A549 (cell line): ENCODE measurements around the gene LAMC3. TPM values are rescaled to one million over a fixed set of nuclear protein-coding genes. Genes with fewer than 3 reads are reported as not detected.

Experiments
- ATAC-seq, 2 experiments: fragments of 200-7000 bp in 1 of 2; fragments of >200 bp in 1 of 2; cut with Nextera tagmentation in 1 of 2; cut with Tn5 transposase in 1 of 2; 3 replicates each; pipeline versions ENCODE4 v1.8.0 to v1.9.1; 2018 to 2020; ENCODE audit warnings: mild to moderate bottlenecking in 1 of 2, moderate library complexity in 1 of 2
- CTCF ChIA-PET: fragments of 300-600 bp; sonication (Branson Sonifier 250); formaldehyde crosslinking; extraction: SDS; loops from one replicate; lab custom pipeline; 2021; ENCODE audit warnings: antibody characterized with exemption, inconsistent platforms; lab: Yijun Ruan, JAX
- POLR2A ChIA-PET: fragments of 350-600 bp; formaldehyde crosslinking; extraction: SDS; loops from one replicate; lab custom pipeline; 2021; ENCODE audit warnings: antibody characterized with exemption, inconsistent platforms; lab: Yijun Ruan, JAX
- DNase-seq, 2 experiments: peaks; one replicate each; pipeline versions ENCODE4 v3.0.0 to v3.0.0-alpha.2; 2011 to 2016; ENCODE audit warnings: low read depth in 1 of 2, low spot score in 1 of 2
- FAIRE-seq: peaks from 2 replicates; lab custom pipeline; 2011; peaks lifted over from hg19 to GRCh38; lab: Jason Lieb, UNC
- H3K27ac ChIP-seq, 2 experiments: fragments of >200 bp; sonication (Bioruptor Twin); formaldehyde crosslinking; 3 replicates each; pipeline ENCODE4 v1.5.1; 2016 to 2017
- H3K4me1 ChIP-seq: fragments of >200 bp; sonication (Bioruptor Twin); formaldehyde crosslinking; 3 replicates; pipeline ENCODE4 v1.6.1; 2016
- H3K4me2 ChIP-seq: fragments of >200 bp; sonication (Bioruptor Twin); formaldehyde crosslinking; 3 replicates; pipeline ENCODE4 v1.6.1; 2016
- H3K4me3 ChIP-seq: fragments of >200 bp; sonication (Bioruptor Twin); formaldehyde crosslinking; 3 replicates; pipeline ENCODE4 v1.5.1; 2016
- H3K9me3 ChIP-seq: fragments of >200 bp; sonication (Bioruptor Twin); formaldehyde crosslinking; 3 replicates; pipeline ENCODE4 v1.6.1; 2016
- BHLHE40 ChIP-seq: IDR thresholded peaks from 2 replicates; pipeline ENCODE4 v1.6.1; 2012; ENCODE audit warnings: low read depth, low read length, inconsistent platforms
- EHF ChIP-seq: fragments of 250-450 bp; sonication (Bioruptor Pico); IDR thresholded peaks from 2 replicates; pipeline ENCODE4 v1.5.0; 2020; ENCODE audit warnings: mild to moderate bottlenecking
- EHMT2 ChIP-seq: fragments of 200-600 bp; sonication (generic); IDR thresholded peaks from 2 replicates; pipeline ENCODE4 v1.6.1; 2016; ENCODE audit warnings: antibody characterized with exemption, low read depth, mild to moderate bottlenecking, moderate library complexity
- FOSB ChIP-seq: fragments of 250-450 bp; sonication (Bioruptor Pico); IDR thresholded peaks from 2 replicates; pipeline ENCODE4 v1.5.0; 2020; ENCODE audit warnings: mild to moderate bottlenecking, moderate library complexity
- HOXB13 ChIP-seq: fragments of 250-450 bp; sonication (Bioruptor Pico); IDR thresholded peaks from 2 replicates; pipeline ENCODE4 v1.5.0; 2020; ENCODE audit warnings: low read depth, mild to moderate bottlenecking, moderate library complexity
- JUN ChIP-seq, 2 experiments: fragments of >200 bp; sonication (Bioruptor Twin); formaldehyde crosslinking; IDR thresholded peaks; 2 replicates in 1 of 2; 3 replicates in 1 of 2; pipeline ENCODE4 v1.6.1; 2016 to 2017
- JUNB ChIP-seq: fragments of >200 bp; sonication (Bioruptor Twin); formaldehyde crosslinking; IDR thresholded peaks from 2 replicates; pipeline ENCODE4 v1.6.1; 2016
- KDM5A ChIP-seq: fragments of 200-600 bp; sonication (generic); IDR thresholded peaks from 2 replicates; pipeline ENCODE4 v1.6.1; 2016; ENCODE audit warnings: antibody characterized with exemption, mild to moderate bottlenecking
- MAFK ChIP-seq: fragments of 450-650 bp; IDR thresholded peaks from 2 replicates; pipeline ENCODE4 v1.6.1; 2014; ENCODE audit not compliant: partially characterized antibody
- NFE2L2 ChIP-seq: fragments of 150-350 bp; conservative IDR thresholded peaks from 2 replicates; pipeline ENCODE4 v1.6.1; 2014; ENCODE audit warnings: low read length
- POLR2A ChIP-seq: IDR thresholded peaks from 2 replicates; pipeline ENCODE4 v1.6.1; 2012; ENCODE audit warnings: mild to moderate bottlenecking, low read length
- RFX5 ChIP-seq: fragments of 450-650 bp; IDR thresholded peaks from 2 replicates; pipeline ENCODE4 v1.7.1; 2014; ENCODE audit warnings: antibody characterized with exemption, mild to moderate bottlenecking, moderate library complexity
- RNF2 ChIP-seq: fragments of 200-600 bp; sonication (generic); IDR thresholded peaks from 2 replicates; pipeline ENCODE4 v1.6.1; 2016; ENCODE audit warnings: low read depth, mild to moderate bottlenecking, antibody characterized with exemption, moderate library complexity, borderline replicate concordance
- ZNF302 ChIP-seq: fragments of 250-450 bp; sonication (Bioruptor Pico); IDR thresholded peaks from 2 replicates; pipeline ENCODE4 v1.9.0; 2021; ENCODE audit warnings: inconsistent platforms, mild to moderate bottlenecking, moderate library complexity
- WGBS: methylation state at CpG from one replicate; pipeline ENCODE4 v1.1.6; 2017; ENCODE audit errors: missing lambda C conversion rate; 5-methylcytosine and 5-hydroxymethylcytosine counted together
- polyA plus RNA-seq, 4 experiments: library from polyadenylated mRNA; depleted of rRNA in 3 of 4; stranded (reverse); fragments of >200 nt; fragmentation: RNase III in 1 of 4; extraction: RNeasy Plus Mini Kit Qiagen cat#74134 plus additional on column Dnase treatment in 1 of 4; gene quantifications; 2 replicates in 3 of 4; 3 replicates in 1 of 4; pipeline ENCODE4 v1.2.3, GENCODE V29; 2011 to 2017
- TF ChIP-seq, protein P1 (sequence below): IDR thresholded peaks from 2 replicates; pipeline ENCODE4 v1.6.1; 2012; ENCODE audit warnings: low read depth, borderline replicate concordance
- TF ChIP-seq, protein P2 (sequence below): fragments of >200 bp; sonication (Bioruptor Twin); formaldehyde crosslinking; IDR thresholded peaks from 3 replicates; pipeline ENCODE4 v1.5.1; 2016
- TF ChIP-seq, protein P3 (sequence below): fragments of 450-650 bp; IDR thresholded peaks from 2 replicates; pipeline ENCODE4 v1.6.1; 2014; ENCODE audit warnings: antibody characterized with exemption
- TF ChIP-seq, protein P4 (sequence below): fragments of 200-600 bp; sonication (generic); IDR thresholded peaks from 2 replicates; pipeline ENCODE4 v1.6.1; 2016; ENCODE audit warnings: antibody characterized with exemption, mild to moderate bottlenecking, moderate library complexity
- TF ChIP-seq, protein P5 (sequence below): fragments of >200 bp; sonication (Bioruptor Twin); formaldehyde crosslinking; IDR thresholded peaks from 2 replicates; pipeline ENCODE4 v1.6.1; 2016

Gene LAMC3
- polyA plus RNA-seq, 2 of the 4 experiments (the other 2 are of a cell fraction) = 1.0 to 1.5 TPM

DNA sequence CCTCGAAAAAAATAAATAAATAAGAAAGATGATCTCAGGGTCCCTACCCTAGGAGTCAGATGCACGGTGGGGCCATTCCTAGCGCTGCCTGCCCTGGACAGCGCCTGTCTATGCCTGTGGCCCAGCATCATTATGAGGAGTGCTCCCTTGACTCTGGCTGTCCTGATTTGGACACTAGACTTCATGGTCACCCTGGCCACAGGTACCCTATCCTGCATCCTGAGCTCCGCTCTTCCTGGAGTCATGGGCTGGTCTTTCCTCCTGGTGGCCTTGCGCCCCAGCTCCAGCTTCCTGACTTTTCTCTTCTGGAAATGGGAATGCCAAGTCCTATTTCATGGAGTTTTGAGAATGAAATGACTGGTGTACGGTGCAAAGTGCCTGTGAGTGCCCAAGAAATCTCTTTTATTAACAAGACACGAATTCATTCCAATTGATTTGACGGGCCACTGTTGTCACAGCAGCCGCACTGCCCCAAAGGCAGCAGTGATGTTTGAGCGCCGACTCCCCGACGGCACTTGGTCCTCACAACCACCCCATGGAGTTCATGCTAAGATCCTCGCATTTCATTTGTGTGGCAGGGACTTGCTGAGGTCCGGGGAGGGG is 86.8 kb downstream of the LAMC3 start:
- Histone ChIP-seq H3K27ac (peak overlapping the region in 1 of 2 experiments; percentile 78; a peak in 3 of 6 replicates), H3K4me2 (peak overlapping the region; percentile 97), H3K4me1 (0 out of 3 replicates have a peak, but pooled peaks cover 7% of the 10 kb centered on the region), H3K9me3 (no peaks in the 10 kb centered on the region), H3K4me3 (peak overlapping the region; percentile 70)
- ATAC-seq (peak in 1 of 2 experiments; percentile 7; a peak in 4 of 6 replicates), FAIRE-seq (no peak), DNase-seq (no peak)
- ChIA-PET POLR2A (no interaction called here), CTCF (interaction anchor here (0.7 to 2.7 kb wide), 8 partner anchors 8 to 241 kb away, joined by 3 to 7 read pairs (median 5); no protein-coding TSS in a partner anchor)
- TF ChIP-seq, protein P1, sequence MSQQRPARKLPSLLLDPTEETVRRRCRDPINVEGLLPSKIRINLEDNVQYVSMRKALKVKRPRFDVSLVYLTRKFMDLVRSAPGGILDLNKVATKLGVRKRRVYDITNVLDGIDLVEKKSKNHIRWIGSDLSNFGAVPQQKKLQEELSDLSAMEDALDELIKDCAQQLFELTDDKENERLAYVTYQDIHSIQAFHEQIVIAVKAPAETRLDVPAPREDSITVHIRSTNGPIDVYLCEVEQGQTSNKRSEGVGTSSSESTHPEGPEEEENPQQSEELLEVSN = no peak
- no peak for TF ChIP-seq EHMT2
- TF ChIP-seq BHLHE40 = no peak
- TF ChIP-seq, protein P2, sequence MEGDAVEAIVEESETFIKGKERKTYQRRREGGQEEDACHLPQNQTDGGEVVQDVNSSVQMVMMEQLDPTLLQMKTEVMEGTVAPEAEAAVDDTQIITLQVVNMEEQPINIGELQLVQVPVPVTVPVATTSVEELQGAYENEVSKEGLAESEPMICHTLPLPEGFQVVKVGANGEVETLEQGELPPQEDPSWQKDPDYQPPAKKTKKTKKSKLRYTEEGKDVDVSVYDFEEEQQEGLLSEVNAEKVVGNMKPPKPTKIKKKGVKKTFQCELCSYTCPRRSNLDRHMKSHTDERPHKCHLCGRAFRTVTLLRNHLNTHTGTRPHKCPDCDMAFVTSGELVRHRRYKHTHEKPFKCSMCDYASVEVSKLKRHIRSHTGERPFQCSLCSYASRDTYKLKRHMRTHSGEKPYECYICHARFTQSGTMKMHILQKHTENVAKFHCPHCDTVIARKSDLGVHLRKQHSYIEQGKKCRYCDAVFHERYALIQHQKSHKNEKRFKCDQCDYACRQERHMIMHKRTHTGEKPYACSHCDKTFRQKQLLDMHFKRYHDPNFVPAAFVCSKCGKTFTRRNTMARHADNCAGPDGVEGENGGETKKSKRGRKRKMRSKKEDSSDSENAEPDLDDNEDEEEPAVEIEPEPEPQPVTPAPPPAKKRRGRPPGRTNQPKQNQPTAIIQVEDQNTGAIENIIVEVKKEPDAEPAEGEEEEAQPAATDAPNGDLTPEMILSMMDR = no peak
- TF ChIP-seq, protein P3, sequence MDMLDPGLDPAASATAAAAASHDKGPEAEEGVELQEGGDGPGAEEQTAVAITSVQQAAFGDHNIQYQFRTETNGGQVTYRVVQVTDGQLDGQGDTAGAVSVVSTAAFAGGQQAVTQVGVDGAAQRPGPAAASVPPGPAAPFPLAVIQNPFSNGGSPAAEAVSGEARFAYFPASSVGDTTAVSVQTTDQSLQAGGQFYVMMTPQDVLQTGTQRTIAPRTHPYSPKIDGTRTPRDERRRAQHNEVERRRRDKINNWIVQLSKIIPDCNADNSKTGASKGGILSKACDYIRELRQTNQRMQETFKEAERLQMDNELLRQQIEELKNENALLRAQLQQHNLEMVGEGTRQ = no peak
- TF ChIP-seq KDM5A = no peak
- TF ChIP-seq JUN (IDR thresholded peaks at IDR 0.05) = no peak
- TF ChIP-seq, protein P4, sequence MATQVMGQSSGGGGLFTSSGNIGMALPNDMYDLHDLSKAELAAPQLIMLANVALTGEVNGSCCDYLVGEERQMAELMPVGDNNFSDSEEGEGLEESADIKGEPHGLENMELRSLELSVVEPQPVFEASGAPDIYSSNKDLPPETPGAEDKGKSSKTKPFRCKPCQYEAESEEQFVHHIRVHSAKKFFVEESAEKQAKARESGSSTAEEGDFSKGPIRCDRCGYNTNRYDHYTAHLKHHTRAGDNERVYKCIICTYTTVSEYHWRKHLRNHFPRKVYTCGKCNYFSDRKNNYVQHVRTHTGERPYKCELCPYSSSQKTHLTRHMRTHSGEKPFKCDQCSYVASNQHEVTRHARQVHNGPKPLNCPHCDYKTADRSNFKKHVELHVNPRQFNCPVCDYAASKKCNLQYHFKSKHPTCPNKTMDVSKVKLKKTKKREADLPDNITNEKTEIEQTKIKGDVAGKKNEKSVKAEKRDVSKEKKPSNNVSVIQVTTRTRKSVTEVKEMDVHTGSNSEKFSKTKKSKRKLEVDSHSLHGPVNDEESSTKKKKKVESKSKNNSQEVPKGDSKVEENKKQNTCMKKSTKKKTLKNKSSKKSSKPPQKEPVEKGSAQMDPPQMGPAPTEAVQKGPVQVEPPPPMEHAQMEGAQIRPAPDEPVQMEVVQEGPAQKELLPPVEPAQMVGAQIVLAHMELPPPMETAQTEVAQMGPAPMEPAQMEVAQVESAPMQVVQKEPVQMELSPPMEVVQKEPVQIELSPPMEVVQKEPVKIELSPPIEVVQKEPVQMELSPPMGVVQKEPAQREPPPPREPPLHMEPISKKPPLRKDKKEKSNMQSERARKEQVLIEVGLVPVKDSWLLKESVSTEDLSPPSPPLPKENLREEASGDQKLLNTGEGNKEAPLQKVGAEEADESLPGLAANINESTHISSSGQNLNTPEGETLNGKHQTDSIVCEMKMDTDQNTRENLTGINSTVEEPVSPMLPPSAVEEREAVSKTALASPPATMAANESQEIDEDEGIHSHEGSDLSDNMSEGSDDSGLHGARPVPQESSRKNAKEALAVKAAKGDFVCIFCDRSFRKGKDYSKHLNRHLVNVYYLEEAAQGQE = no peak
- TF ChIP-seq FOSB (CRISPR knock-in tag) = no peak
- TF ChIP-seq, protein P5, sequence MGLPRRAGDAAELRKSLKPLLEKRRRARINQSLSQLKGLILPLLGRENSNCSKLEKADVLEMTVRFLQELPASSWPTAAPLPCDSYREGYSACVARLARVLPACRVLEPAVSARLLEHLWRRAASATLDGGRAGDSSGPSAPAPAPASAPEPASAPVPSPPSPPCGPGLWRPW = no peak
- 31% methylated on average over 15 of the region's 16 CpGs for WGBS

DNA sequence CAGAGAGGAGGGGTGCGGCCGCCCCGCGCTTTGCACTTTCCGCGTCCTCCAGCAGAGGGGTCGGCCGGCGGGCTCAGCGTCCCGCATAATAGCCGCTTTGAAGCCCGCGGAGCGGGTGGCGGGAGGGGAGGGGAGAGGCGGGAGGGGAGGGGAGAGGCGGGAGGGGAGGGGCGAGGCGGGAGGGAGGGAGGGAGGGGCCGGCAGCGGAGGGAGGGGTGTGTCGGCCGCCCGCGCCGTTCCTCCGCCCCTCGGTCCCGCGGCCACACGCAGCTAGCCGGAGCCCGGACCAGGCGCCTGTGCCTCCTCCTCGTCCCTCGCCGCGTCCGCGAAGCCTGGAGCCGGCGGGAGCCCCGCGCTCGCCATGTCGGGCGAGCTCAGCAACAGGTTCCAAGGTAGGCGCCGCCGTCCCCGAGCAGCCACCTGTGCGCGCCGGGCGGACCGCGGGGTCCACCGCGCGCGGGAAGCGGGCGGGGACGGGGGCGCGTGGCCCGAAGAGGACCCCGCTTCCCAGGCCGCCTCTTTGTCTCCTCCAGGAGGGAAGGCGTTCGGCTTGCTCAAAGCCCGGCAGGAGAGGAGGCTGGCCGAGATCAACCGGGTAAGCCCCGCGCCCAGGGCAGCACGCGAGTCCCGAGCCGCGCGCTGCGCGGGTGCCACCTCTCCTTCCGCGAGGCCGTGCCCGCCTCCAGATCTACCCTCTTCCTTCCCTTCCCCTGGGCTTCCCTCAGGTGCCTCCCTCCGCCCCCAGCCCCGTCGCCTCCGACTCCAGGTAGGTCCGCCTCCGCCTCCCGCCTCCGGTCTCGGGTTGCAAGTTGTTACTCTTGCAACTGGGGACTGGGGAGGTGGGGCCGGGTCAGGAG is 87.5 kb downstream of the LAMC3 start, which contains the start of gene AIF1L:
Gene AIF1L (plus strand): TSS at position 263 of the 857 bp plus-strand sequence. CDS start 99 bp downstream, at position 362.
- Histone ChIP-seq H3K9me3 (no peaks in the 10 kb centered on the region), H3K27ac (peak within 1 kb of the TSS; percentile 45 to 78; a peak in 5 of 6 replicates), H3K4me2 (peak within 1 kb of the TSS; percentile 97), H3K4me3 (peak within 1 kb of the TSS; percentile 70), H3K4me1 (0 out of 3 replicates have a peak, but pooled peaks cover 7% of the 10 kb centered on the region)
- peak; percentile 44 to 81 for DNase-seq
- ChIA-PET POLR2A (interaction anchor here (1.3 kb wide), 1 partner anchor 29 kb away, joined by 5 read pairs; the partner anchor contains the start of gene NUP214), CTCF (interaction anchor here (1.5 to 2.7 kb wide), 3 partner anchors 10 to 39 kb away, joined by 4 to 7 read pairs (median 6); no protein-coding TSS in a partner anchor)
- ATAC-seq = peak; percentile 55 to 78; a peak in 5 of 6 replicates
- WGBS = 9% methylated on average over 21 of the region's 99 CpGs
- no peak for FAIRE-seq
- TF ChIP-seq HOXB13 (CRISPR knock-in tag) = no peak
- no peak for TF ChIP-seq JUNB
- TF ChIP-seq RFX5 = no peak
- no peak for TF ChIP-seq POLR2A
- TF ChIP-seq NFE2L2 = no peak
- no peak for TF ChIP-seq EHF
- TF ChIP-seq, protein P4 = no peak
- TF ChIP-seq, protein P1 = no peak; the same call in 1 of the 2 replicates
- no peak for TF ChIP-seq ZNF302 (CRISPR knock-in tag)
- TF ChIP-seq RNF2 = no peak
- TF ChIP-seq, protein P3 = no peak
- TF ChIP-seq MAFK = no peak
